Naive thymus-derived CD8-positive, alpha-beta T cell (primary cell): ENCODE data around the gene SPATA20. TPM values are rescaled to one million over a fixed set of nuclear protein-coding genes. Genes with fewer than 3 reads are reported as not detected.

Experiments used
- ATAC-seq, 2 donors: fragments of 150-1000 bp; cut with Tn5 transposase in 1 of 2; sonication (Bioruptor Pico), chemical (Tn5 transposase) in 1 of 2; 1 replicate in 1 of 2; 2 replicates in 1 of 2; pipeline ENCODE4 v1.10.0; 2021; ENCODE audit warnings: mild to moderate bottlenecking in 2 of 2, moderate library complexity in 2 of 2
- POLR2A ChIA-PET: fragments of 350-600 bp; sonication (Branson Sonifier 250); formaldehyde crosslinking; loops from one replicate; lab custom pipeline; 2021; ENCODE audit warnings: antibody characterized with exemption; lab: Charles Lee
- DNase-seq, 10 donors: peaks; one replicate each; pipeline versions ENCODE4 v3.0.0 to v3.0.0-alpha.2; 2020 to 2022
- H3K27ac Mint-ChIP-seq, 10 donors: one replicate each; pipeline ENCODE4 v1.8.0; 2020 to 2022; ENCODE audit warnings: mild to moderate bottlenecking in 10 of 10, mixed read lengths in 10 of 10, moderate library complexity in 4 of 10, inconsistent platforms in 1 of 10
- H3K27me3 Mint-ChIP-seq, 5 donors: one replicate each; pipeline ENCODE4 v1.8.0; 2021 to 2022; ENCODE audit warnings: mixed read lengths in 5 of 5
- H3K36me3 Mint-ChIP-seq, 3 donors: one replicate each; pipeline ENCODE4 v1.8.0; 2020 to 2022; ENCODE audit warnings: mixed read lengths in 3 of 3, mild to moderate bottlenecking in 2 of 3, inconsistent platforms in 1 of 3
- H3K4me1 Mint-ChIP-seq, 4 donors: one replicate each; pipeline ENCODE4 v1.8.0; 2021 to 2022; ENCODE audit warnings: mixed read lengths in 4 of 4
- H3K4me3 Mint-ChIP-seq, 10 donors: one replicate each; pipeline ENCODE4 v1.8.0; 2020 to 2022; ENCODE audit warnings: mild to moderate bottlenecking in 10 of 10, mixed read lengths in 10 of 10, moderate library complexity in 6 of 10, inconsistent platforms in 1 of 10
- H3K9me3 Mint-ChIP-seq, 9 donors: one replicate each; pipeline ENCODE4 v1.8.0; 2020 to 2022; ENCODE audit warnings: mixed read lengths in 9 of 9, mild to moderate bottlenecking in 3 of 9, inconsistent platforms in 1 of 9, moderate library complexity in 1 of 9
- polyA plus RNA-seq, 3 donors: library from polyadenylated mRNA; unstranded; fragments of 300-500 nt; fragmentation: Illumina TruSeq; gene quantifications; one replicate each; pipeline ENCODE4 v1.2.3, GENCODE V29; 2021
- total RNA-seq, 8 experiments: library from RNA in 2 of 8; stranded (reverse) in 2 of 8; gene quantifications; one replicate each; pipeline ENCODE4 v1.2.3 and lab custom pipeline; 2021 to 2026

Gene SPATA20
- total and polyA plus RNA-seq, 5 experiments from 2014 or later = 6.9 to 39.8 (median 8.9) TPM

- ATAC-seq (no peak), DNase-seq (no peak)
- Mint-ChIP-seq H3K36me3 (no peaks in the 10 kb centered on the region), H3K4me1 (peaks cover 12 to 34% (median 30%) of the 10 kb centered on the region in 4 donors), H3K9me3 (no peaks in the 10 kb centered on the region), H3K27ac (peak overlapping the region in 3 of 10 donors; percentile 26 to 50 (median 34)), H3K27me3 (peaks cover 0 to 12% (median 6%) of the 10 kb centered on the region in 5 donors), H3K4me3 (peak overlapping the region in 6 of 10 donors; percentile 22 to 66 (median 40))
- POLR2A ChIA-PET = no interaction called here
These were observed 2.5 kb upstream of the SPATA20 start for GRCh38 chr17:50544516-50544915.

DNA sequence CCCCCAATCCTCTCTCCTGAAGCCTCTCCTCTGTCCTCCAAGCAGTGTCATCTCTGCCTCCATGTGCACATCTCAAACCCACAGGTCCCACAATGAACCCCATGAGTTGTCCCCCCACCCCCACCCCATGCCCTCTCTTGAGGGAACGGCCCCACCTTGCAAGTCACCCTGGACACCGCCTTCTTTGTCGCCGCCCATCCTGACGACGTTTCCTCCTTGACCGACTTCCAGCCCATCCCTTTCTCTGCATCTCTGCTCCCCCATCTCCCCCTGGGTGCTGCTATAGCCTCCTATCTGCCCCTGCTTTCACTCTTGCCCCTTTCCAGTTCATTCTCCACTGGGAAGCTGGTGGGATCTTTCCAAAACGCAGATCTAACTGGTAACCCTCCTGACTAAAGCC is 1.7 kb upstream of the SPATA20 start:
- no peaks in the 10 kb centered on the region for H3K9me3 Mint-ChIP-seq
- H3K27me3 Mint-ChIP-seq = peaks cover 0 to 12% (median 6%) of the 10 kb centered on the region in 5 donors
- H3K4me3 Mint-ChIP-seq = peak overlapping the region in 2 of 10 donors; percentile 10 to 39
- peaks cover 13 to 34% (median 30%) of the 10 kb centered on the region in 4 donors for H3K4me1 Mint-ChIP-seq
- ATAC-seq (no peak), DNase-seq (no peak)
- no peak overlapping the region for H3K27ac Mint-ChIP-seq
- POLR2A ChIA-PET = interaction anchor here (1.1 kb wide), 1 partner anchor 14 kb away, joined by 3 read pairs; no protein-coding TSS in a partner anchor
- peaks cover 0 to 3% (median 0%) of the 10 kb centered on the region in 3 donors for H3K36me3 Mint-ChIP-seq

GRCh38 chr17:50546701-50547034 is 306 bp upstream of the SPATA20 start:
- ATAC-seq (no peak), DNase-seq (no peak)
- Mint-ChIP-seq H3K4me3 (peak overlapping the region in 9 of 10 donors; percentile 52 to 81 (median 76)), H3K4me1 (peaks cover 14 to 27% (median 25%) of the 10 kb centered on the region in 4 donors), H3K27ac (peak overlapping the region in 9 of 10 donors; percentile 13 to 81 (median 58)), H3K27me3 (peaks cover 0 to 12% (median 6%) of the 10 kb centered on the region in 5 donors), H3K36me3 (peaks cover 0 to 5% (median 0%) of the 10 kb centered on the region in 3 donors), H3K9me3 (no peaks in the 10 kb centered on the region)
- POLR2A ChIA-PET = interaction anchor here (0.6 to 0.7 kb wide), 2 partner anchors 81 to 304 kb away, joined by 3 read pairs; no protein-coding TSS in a partner anchor

GRCh38 chr17:50547736-50548083 is 736 bp downstream of the SPATA20 start:
- H3K4me1 Mint-ChIP-seq = peaks cover 10 to 18% (median 18%) of the 10 kb centered on the region in 4 donors
- POLR2A ChIA-PET = no interaction called here
- ATAC-seq (no peak), DNase-seq (no peak)
- peak overlapping the region in 8 of 10 donors; percentile 43 to 88 (median 62) for H3K27ac Mint-ChIP-seq
- H3K36me3 Mint-ChIP-seq = peaks cover 0 to 5% (median 0%) of the 10 kb centered on the region in 3 donors
- peaks cover 0 to 12% (median 6%) of the 10 kb centered on the region in 5 donors for H3K27me3 Mint-ChIP-seq
- no peaks in the 10 kb centered on the region for H3K9me3 Mint-ChIP-seq
- peak overlapping the region; percentile 72 to 85 (median 78) for H3K4me3 Mint-ChIP-seq

- Mint-ChIP-seq H3K36me3 (peaks cover 0 to 5% (median 2%) of the 10 kb centered on the region in 3 donors), H3K27me3 (peaks cover 0 to 10% (median 6%) of the 10 kb centered on the region in 5 donors), H3K4me3 (peak overlapping the region in 2 of 10 donors; percentile 10 to 18), H3K4me1 (peaks cover 10 to 17% (median 16%) of the 10 kb centered on the region in 4 donors), H3K9me3 (no peaks in the 10 kb centered on the region), H3K27ac (peak overlapping the region in 2 of 10 donors; percentile 38 to 91)
- POLR2A ChIA-PET = interaction anchor here (1.1 kb wide), 1 partner anchor 14 kb away, joined by 3 read pairs; no protein-coding TSS in a partner anchor
- DNase-seq = no peak
- ATAC-seq = no peak
These were observed 1.9 kb downstream of the SPATA20 start for GRCh38 chr17:50548831-50549230.

GRCh38 chr17:50549256-50549941 is 2.4 kb downstream of the SPATA20 start:
- H3K9me3 Mint-ChIP-seq = no peaks in the 10 kb centered on the region
- POLR2A ChIA-PET = interaction anchor here (1.1 kb wide), 1 partner anchor 13 kb away, joined by 3 read pairs; no protein-coding TSS in a partner anchor
- peak overlapping the region in 2 of 10 donors; percentile 28 to 45 for H3K4me3 Mint-ChIP-seq
- peaks cover 0 to 5% (median 1%) of the 10 kb centered on the region in 5 donors for H3K27me3 Mint-ChIP-seq
- H3K36me3 Mint-ChIP-seq = peaks cover 0 to 5% (median 2%) of the 10 kb centered on the region in 3 donors
- ATAC-seq (no peak), DNase-seq (no peak)
- H3K27ac Mint-ChIP-seq = peak overlapping the region in 3 of 10 donors; percentile 28 to 81 (median 66)
- peaks cover 10 to 17% (median 15%) of the 10 kb centered on the region in 4 donors for H3K4me1 Mint-ChIP-seq

- ATAC-seq (no peak), DNase-seq (no peak)
- POLR2A ChIA-PET = interaction anchor here (1.1 kb wide), 1 partner anchor 13 kb away, joined by 3 read pairs; no protein-coding TSS in a partner anchor
- Mint-ChIP-seq H3K9me3 (no peaks in the 10 kb centered on the region), H3K4me1 (peaks cover 8 to 17% (median 12%) of the 10 kb centered on the region in 4 donors), H3K27me3 (no peaks in the 10 kb centered on the region), H3K36me3 (peaks cover 0 to 5% (median 2%) of the 10 kb centered on the region in 3 donors), H3K27ac (peak overlapping the region in 1 of 10 donors; percentile 81), H3K4me3 (no peak overlapping the region)
These were observed 3.0 kb downstream of the SPATA20 start for GRCh38 chr17:50549969-50550368.

DNA sequence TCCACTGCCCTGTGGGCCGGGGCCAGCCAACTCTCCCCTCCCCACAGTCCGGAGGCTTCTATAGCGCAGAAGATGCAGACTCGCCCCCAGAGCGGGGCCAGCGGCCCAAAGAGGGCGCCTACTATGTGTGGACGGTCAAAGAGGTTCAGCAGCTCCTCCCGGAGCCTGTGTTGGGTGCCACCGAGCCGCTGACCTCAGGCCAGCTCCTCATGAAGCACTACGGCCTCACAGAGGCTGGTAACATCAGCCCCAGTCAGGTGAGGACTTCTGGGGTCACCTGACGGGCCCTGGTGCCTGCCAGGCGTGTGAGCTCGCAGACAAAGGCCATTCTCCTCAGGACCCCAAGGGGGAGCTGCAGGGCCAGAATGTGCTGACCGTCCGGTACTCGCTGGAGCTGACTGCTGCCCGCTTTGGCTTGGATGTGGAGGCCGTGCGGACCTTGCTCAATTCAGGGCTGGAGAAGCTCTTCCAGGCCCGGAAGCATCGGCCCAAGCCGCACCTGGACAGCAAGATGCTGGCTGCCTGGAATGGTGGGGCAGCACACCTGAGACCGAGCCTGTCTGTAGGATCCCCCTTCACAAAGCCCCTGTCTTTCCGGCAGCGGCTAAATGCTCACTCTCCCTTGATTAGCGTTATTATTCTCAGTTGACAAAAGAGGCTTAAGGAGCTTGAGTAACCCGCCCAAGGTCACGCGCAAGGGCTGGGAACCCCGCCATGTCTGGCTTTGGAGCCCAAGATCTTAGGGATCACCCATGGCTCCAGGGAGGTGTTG is 3.9 kb downstream of the SPATA20 start:
- no peaks in the 10 kb centered on the region for H3K27me3 Mint-ChIP-seq
- peaks cover 7 to 17% (median 11%) of the 10 kb centered on the region in 4 donors for H3K4me1 Mint-ChIP-seq
- peaks cover 0 to 9% (median 7%) of the 10 kb centered on the region in 3 donors for H3K36me3 Mint-ChIP-seq
- POLR2A ChIA-PET = no interaction called here
- peak overlapping the region in 1 of 10 donors; percentile 69 for H3K4me3 Mint-ChIP-seq
- DNase-seq (no peak), ATAC-seq (no peak)
- H3K9me3 Mint-ChIP-seq = no peaks in the 10 kb centered on the region
- H3K27ac Mint-ChIP-seq = no peak overlapping the region

DNA sequence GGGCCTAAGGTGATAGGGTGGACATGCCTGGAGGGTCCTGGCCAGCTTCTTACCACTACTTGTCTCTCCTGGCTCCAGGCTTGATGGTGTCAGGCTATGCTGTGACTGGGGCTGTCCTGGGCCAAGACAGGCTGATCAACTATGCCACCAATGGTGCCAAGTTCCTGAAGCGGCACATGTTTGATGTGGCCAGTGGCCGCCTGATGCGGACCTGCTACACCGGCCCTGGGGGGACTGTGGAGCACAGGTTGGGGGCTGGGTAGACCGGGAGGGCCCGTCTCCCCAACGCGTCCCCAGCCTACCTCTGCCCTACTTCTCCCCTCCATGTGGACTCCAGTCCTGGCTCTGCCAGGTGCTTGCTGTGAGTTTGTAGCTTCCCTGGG is 4.5 kb downstream of the SPATA20 start:
- POLR2A ChIA-PET = interaction anchor here (1.1 kb wide), 1 partner anchor 10 kb away, joined by 3 read pairs; no protein-coding TSS in a partner anchor
- ATAC-seq = no peak
- H3K27ac Mint-ChIP-seq = no peak overlapping the region
- H3K4me3 Mint-ChIP-seq = no peak overlapping the region
- peaks cover 5 to 12% (median 10%) of the 10 kb centered on the region in 4 donors for H3K4me1 Mint-ChIP-seq
- peaks cover 0 to under 1% (median 0%) of the 10 kb centered on the region in 5 donors for H3K27me3 Mint-ChIP-seq
- DNase-seq = no peak
- H3K36me3 Mint-ChIP-seq = peaks cover 0 to 9% (median 7%) of the 10 kb centered on the region in 3 donors
- no peaks in the 10 kb centered on the region for H3K9me3 Mint-ChIP-seq

DNA sequence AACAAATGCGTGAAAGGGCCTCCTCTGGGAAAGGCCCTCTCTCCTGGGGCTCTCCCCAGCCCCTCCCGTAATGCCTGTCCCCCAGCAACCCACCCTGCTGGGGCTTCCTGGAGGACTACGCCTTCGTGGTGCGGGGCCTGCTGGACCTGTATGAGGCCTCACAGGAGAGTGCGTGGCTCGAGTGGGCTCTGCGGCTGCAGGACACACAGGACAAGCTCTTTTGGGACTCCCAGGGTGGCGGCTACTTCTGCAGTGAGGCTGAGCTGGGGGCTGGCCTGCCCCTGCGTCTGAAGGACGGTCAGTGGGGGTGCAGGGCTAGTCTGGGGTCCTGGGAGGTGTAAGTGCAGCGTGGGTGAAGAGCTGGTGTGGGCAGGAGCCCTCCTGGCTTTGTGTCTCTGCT is 4.9 kb downstream of the SPATA20 start:
- DNase-seq (no peak), ATAC-seq (no peak)
- no peak overlapping the region for H3K4me3 Mint-ChIP-seq
- H3K4me1 Mint-ChIP-seq = peaks cover 3 to 8% (median 6%) of the 10 kb centered on the region in 4 donors
- no peaks in the 10 kb centered on the region for H3K9me3 Mint-ChIP-seq
- POLR2A ChIA-PET = interaction anchor here (1.1 kb wide), 1 partner anchor 10 kb away, joined by 3 read pairs; no protein-coding TSS in a partner anchor
- peaks cover 0 to 2% (median 0%) of the 10 kb centered on the region in 5 donors for H3K27me3 Mint-ChIP-seq
- H3K27ac Mint-ChIP-seq = no peak overlapping the region
- H3K36me3 Mint-ChIP-seq = peaks cover 0 to 9% (median 7%) of the 10 kb centered on the region in 3 donors

GRCh38 chr17:50554201-50554600 is 7.2 kb downstream of the SPATA20 start:
- no peak for DNase-seq
- H3K4me1 Mint-ChIP-seq = peaks cover 3 to 11% (median 8%) of the 10 kb centered on the region in 4 donors
- H3K36me3 Mint-ChIP-seq = peaks cover 0 to 9% (median 7%) of the 10 kb centered on the region in 3 donors
- H3K4me3 Mint-ChIP-seq = no peak overlapping the region
- H3K9me3 Mint-ChIP-seq = no peaks in the 10 kb centered on the region
- H3K27me3 Mint-ChIP-seq = peaks cover 5 to 21% (median 12%) of the 10 kb centered on the region in 5 donors
- H3K27ac Mint-ChIP-seq = no peak overlapping the region
- POLR2A ChIA-PET = no interaction called here
- ATAC-seq = no peak

DNA sequence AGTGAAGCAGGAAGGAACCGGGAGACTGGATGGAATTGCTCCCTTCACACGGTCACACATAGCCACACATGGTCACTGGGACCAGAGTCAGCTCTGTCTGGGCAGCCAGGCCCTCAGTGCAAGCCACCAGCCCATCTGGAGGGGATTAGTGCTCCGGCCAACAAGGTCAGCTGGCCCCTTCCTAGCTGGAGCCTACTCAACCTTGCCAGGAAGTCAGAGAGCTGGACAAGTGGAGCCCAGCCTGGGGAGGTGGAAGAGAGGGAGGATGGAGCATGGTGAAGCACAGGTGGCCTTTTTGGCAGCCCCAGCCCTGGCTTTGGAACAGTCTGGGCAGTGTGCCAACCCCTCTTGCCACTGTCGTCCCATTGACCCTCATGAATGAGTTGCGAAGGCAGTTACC is 9.8 kb downstream of the SPATA20 start:
- peaks cover 5 to 31% (median 12%) of the 10 kb centered on the region in 5 donors for H3K27me3 Mint-ChIP-seq
- no peak overlapping the region for H3K27ac Mint-ChIP-seq
- H3K4me1 Mint-ChIP-seq = peaks cover 5 to 24% (median 17%) of the 10 kb centered on the region in 4 donors
- no peaks in the 10 kb centered on the region for H3K9me3 Mint-ChIP-seq
- H3K4me3 Mint-ChIP-seq = peak overlapping the region in 1 of 10 donors; percentile 4
- H3K36me3 Mint-ChIP-seq = peaks cover 0 to 7% (median 5%) of the 10 kb centered on the region in 3 donors
- POLR2A ChIA-PET = interaction anchor here (0.6 kb wide), 1 partner anchor 14 kb away, joined by 3 read pairs; no protein-coding TSS in a partner anchor
- DNase-seq = no peak
- no peak for ATAC-seq
